ENCODE measurements around the gene MRM2. TPM values are rescaled to one million over a fixed set of nuclear protein-coding genes. Genes with fewer than 3 reads are reported as not detected.
"Not testable (repeated sequence)": the region's sequence is repeated elsewhere in the genome, so short reads cannot be mapped to it uniquely, and the experiment has no call there.

Gene MRM2
- total and polyA plus RNA-seq, 8 donors = 9.9 to 22.3 (median 17.9) TPM

DNA sequence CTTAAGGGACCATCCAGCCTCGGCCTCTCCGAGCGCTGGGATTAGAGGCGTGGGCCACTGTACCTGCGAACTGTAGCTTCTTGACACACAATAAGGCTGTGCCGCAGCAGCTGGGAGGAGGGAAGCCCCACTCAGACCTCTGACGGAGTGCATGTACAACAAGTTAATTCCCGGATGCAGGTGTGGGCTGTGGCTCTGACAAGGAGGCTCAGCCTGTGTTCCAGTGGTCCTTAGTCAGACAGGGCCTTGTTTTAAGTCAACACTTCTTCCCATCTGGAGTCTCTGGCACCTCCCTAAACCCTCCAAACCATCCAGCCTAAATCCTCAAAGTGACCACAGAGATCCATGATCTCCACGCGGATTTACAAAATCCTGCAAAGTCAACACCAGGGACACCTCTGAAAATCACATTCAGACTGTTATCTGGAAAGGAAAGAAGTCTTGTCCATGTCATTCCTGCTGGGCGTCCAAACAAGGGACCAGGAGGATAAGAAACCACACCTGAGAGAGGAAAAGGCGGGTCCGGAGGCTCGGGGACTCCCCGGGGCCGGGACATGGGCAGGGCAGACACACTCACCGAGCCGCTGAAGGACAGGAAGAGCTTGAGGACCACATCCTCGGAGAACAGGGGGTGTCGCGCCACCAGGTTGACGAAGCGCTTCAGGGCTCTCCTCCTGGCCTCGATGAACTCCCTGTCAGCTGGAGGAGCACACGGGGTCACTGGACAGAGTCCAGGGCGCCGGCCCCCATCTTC lies 29.4 kb upstream of the MRM2 start:
- Histone ChIP-seq H3K27me3 (no peaks in the 10 kb centered on the region), H3K4me3 (no peak overlapping the region), H3K9me3 (no peaks in the 10 kb centered on the region), H3K4me1 (no peaks in the 10 kb centered on the region), H3K27ac (no peak overlapping the region), H3K36me3 (peaks cover 22 to 56% (median 52%) of the 10 kb centered on the region in 4 donors)
- TF ChIP-seq EP300 (IDR thresholded peaks at IDR 0.05) (no peak), POLR2A (IDR thresholded peaks at IDR 0.05) (no peak), POLR2AphosphoS5 (IDR thresholded peaks at IDR 0.05) (no peak)
- TF ChIP-seq, protein P1, sequence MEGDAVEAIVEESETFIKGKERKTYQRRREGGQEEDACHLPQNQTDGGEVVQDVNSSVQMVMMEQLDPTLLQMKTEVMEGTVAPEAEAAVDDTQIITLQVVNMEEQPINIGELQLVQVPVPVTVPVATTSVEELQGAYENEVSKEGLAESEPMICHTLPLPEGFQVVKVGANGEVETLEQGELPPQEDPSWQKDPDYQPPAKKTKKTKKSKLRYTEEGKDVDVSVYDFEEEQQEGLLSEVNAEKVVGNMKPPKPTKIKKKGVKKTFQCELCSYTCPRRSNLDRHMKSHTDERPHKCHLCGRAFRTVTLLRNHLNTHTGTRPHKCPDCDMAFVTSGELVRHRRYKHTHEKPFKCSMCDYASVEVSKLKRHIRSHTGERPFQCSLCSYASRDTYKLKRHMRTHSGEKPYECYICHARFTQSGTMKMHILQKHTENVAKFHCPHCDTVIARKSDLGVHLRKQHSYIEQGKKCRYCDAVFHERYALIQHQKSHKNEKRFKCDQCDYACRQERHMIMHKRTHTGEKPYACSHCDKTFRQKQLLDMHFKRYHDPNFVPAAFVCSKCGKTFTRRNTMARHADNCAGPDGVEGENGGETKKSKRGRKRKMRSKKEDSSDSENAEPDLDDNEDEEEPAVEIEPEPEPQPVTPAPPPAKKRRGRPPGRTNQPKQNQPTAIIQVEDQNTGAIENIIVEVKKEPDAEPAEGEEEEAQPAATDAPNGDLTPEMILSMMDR (IDR thresholded peaks at IDR 0.05) = no peak
- DNase-seq = no peak
- intact Hi-C loops (cut with DNase I; ENCODE audit: low total_unique reads) = no loop called here
- 75 to 87% (median 82%) methylated on average over 22 to 27 of the region's 27 CpGs for WGBS, 5 donors

DNA sequence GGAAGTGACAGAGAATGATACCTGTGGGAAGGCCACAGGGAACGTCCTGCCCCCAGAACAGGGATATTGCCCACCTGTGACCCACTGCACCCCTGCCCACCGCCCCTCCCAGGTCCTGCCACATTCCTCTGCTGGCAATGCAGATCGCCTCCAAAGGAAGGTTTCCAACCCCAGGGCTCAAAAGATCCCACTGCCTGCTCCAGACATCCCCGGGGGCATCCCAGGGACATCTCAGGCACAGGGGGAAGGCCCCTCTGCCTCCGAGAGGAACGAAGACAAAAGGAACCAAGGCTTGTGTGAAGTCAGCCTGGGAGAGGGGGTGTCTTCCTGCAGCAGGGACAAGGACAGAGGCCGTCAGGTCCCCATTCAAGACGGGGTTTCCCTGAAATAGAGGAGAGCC lies 28.5 kb upstream of the MRM2 start:
- Histone ChIP-seq H3K27ac (no peak overlapping the region), H3K9me3 (no peaks in the 10 kb centered on the region), H3K4me1 (no peaks in the 10 kb centered on the region), H3K36me3 (peaks cover 22 to 50% (median 47%) of the 10 kb centered on the region in 4 donors), H3K27me3 (no peaks in the 10 kb centered on the region), H3K4me3 (no peak overlapping the region)
- WGBS, 5 donors = 85 to 89% (median 87%) methylated on average over 4 to 8 of the region's 8 CpGs
- intact Hi-C loops (cut with DNase I; ENCODE audit: low total_unique reads) = no loop called here
- no peak for TF ChIP-seq EP300 (IDR thresholded peaks at IDR 0.05)
- no peak for TF ChIP-seq POLR2A (IDR thresholded peaks at IDR 0.05)
- TF ChIP-seq, protein P1 (IDR thresholded peaks at IDR 0.05) = no peak
- no peak for TF ChIP-seq POLR2AphosphoS5 (IDR thresholded peaks at IDR 0.05)
- DNase-seq = no peak

- H3K36me3 ChIP-seq = peaks cover 21 to 52% (median 46%) of the 10 kb centered on the region in 4 donors
- H3K9me3 ChIP-seq = no peaks in the 10 kb centered on the region
- H3K27me3 ChIP-seq = no peaks in the 10 kb centered on the region
- 89 to 93% (median 90%) methylated on average over 7 to 10 of the region's 10 CpGs for WGBS, 5 donors
- H3K4me1 ChIP-seq = no peaks in the 10 kb centered on the region
- DNase-seq = no peak
- H3K27ac ChIP-seq = no peak overlapping the region
- intact Hi-C loops (cut with DNase I; ENCODE audit: low total_unique reads) = no loop called here
- H3K4me3 ChIP-seq = no peak overlapping the region
- TF ChIP-seq POLR2AphosphoS5 (IDR thresholded peaks at IDR 0.05) = no peak
Measured at GRCh38 chr7:2269991-2270460, 28.0 kb upstream of the MRM2 start.

GRCh38 chr7:2269089-2269990 lies 27.3 kb upstream of the MRM2 start:
- H3K4me3 ChIP-seq; intact Hi-C loops (cut with DNase I; ENCODE audit: low total_unique reads); H3K4me1 ChIP-seq; H3K27me3 ChIP-seq; H3K9me3 ChIP-seq; H3K27ac ChIP-seq; DNase-seq: not testable (repeated sequence)
- WGBS, 5 donors = 64 to 79% (median 74%) methylated on average over 12 to 15 of the region's 18 CpGs
- H3K36me3 ChIP-seq = peaks cover 14 to 50% (median 46%) of the 10 kb centered on the region in 4 donors

DNA sequence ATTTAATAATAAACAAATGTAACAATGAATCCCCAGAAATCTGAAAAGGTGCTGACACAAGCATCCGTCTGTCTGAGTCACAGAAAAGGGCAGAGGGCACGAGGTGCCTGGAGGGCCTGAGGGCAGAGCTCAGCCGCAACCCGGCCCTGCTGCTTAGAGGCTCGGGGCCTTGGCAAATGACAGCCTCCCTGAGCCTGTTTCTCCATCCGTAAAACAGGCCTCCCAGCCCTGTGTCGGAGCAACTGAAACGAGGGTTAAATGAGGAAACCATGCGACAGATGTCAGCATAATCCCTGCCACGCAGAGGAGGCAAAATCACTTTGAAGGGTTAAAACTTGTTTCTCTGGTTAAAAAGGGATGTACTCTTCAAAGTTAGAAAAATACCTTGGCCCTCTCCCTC lies 24.9 kb upstream of the MRM2 start:
- intact Hi-C loops (cut with DNase I; ENCODE audit: low total_unique reads) = no loop called here
- H3K4me3 ChIP-seq = no peak overlapping the region
- WGBS, 5 donors = 71 to 81% (median 75%) methylated on average over 10 of the region's 10 CpGs
- H3K27ac ChIP-seq = no peak overlapping the region
- no peaks in the 10 kb centered on the region for H3K4me1 ChIP-seq
- H3K36me3 ChIP-seq = peaks cover 14 to 58% (median 54%) of the 10 kb centered on the region in 4 donors
- H3K9me3 ChIP-seq = no peaks in the 10 kb centered on the region
- no peak for DNase-seq
- H3K27me3 ChIP-seq = no peaks in the 10 kb centered on the region
- TF ChIP-seq EP300 (IDR thresholded peaks at IDR 0.05) (no peak), POLR2A (IDR thresholded peaks at IDR 0.05) (no peak), POLR2AphosphoS5 (IDR thresholded peaks at IDR 0.05) (no peak)
- TF ChIP-seq, protein P1 (IDR thresholded peaks at IDR 0.05) = no peak

All from stomach (tissue), 9 donors.